Amniotic stem cell (primary cell): ENCODE measurements around the gene E2F3.
"Not testable (repeated sequence)": the region's sequence is repeated elsewhere in the genome, so short reads cannot be mapped to it uniquely, and the experiment has no call there.

Experiments
- DNase-seq: peaks from one replicate; lab custom pipeline; 2025; lab: John Stamatoyannopoulos, UW

The E2F3 gene

GRCh38 chr6:20433929-20434328 is 32.2 kb downstream of the E2F3 start:
- DNase-seq: no peak

- DNase-seq: no peak
Observed at GRCh38 chr6:20434766-20435165, 33.1 kb downstream of the E2F3 start.

GRCh38 chr6:20436719-20437118 is 35.0 kb downstream of the E2F3 start:
- DNase-seq: no peak

DNA sequence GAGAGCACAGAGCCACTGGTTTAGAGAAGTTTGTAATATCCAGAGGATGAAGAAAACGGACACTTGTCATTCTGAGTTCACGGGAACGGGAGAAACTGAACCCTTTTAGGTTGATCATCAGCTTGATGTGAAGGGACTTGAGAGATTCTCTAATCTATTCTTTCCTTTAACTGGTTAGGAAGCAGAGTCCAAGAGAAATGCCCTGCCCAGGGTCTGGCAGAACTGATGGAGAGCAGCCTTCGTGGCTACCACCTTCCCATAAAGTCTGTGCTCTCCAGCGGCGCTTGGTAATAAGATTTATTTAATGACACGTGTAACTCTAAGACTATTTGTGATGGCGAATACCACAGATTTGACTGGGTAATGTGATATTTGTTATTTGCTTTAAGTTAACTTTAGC is 36.0 kb downstream of the E2F3 start:
- DNase-seq: no peak

GRCh38 chr6:20438462-20439070 is 36.9 kb downstream of the E2F3 start:
- DNase-seq: no peak

DNA sequence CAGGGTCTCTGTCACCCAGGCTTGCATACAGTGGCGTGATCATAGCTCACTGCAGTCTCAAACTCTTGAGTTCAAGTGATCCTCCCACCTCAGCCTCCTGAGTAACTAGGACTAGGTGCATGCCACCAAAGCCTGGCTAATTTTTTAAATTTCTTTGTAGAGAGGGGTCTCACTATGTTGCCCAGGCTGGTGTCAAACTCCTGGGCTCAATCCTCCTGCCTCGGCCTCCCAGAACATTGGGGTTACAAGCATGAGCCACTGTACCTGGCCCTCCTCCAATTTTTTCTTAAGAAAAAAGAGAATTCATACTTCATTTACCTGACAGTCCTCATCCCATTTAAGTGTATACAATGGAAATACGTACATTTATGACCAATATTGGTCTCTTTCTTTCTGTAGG is 37.9 kb downstream of the E2F3 start:
- no peak for DNase-seq

DNA sequence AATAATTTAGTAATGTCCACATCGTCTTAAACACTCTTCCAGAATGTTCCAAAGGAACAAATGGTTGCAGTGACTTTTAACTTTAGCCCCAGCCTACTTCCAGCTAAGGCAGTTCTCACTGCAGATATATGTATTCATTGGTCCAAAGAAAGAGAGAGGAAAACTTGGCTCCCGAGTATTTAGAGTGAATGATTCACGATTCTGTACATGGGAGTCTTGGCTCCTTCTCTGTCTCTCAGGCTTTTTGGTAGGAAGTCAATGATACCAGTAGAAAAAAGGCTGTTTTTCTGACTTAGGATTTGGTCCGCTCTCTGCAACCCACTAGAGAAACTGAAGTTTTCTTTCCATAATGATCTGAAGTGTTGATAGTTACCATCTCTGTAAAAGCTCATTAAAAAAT is 38.6 kb downstream of the E2F3 start:
- no peak for DNase-seq

DNA sequence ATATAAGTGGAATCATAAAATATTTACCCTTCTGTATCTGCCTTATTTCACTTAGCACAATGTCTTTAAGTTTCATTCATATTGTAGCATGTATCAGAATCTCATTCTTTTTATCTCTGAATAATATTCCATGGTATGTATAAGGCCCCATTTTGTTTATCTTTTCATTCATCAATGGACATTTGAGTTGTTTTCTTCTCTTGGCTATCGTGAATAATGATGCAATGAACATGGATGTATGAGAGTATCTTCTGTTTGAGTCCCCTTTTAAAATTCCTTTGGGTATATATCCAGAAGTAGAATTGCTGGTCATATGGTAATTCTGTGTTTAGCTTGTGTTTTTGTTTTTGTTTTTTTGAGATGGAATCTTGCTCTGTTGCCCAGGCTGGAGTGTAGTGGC is 39.6 kb downstream of the E2F3 start:
- no peak for DNase-seq

GRCh38 chr6:20441921-20442320 is 40.2 kb downstream of the E2F3 start:
- no peak for DNase-seq

- DNase-seq: no peak
Observed at GRCh38 chr6:20444786-20445271, 43.1 kb downstream of the E2F3 start.

DNA sequence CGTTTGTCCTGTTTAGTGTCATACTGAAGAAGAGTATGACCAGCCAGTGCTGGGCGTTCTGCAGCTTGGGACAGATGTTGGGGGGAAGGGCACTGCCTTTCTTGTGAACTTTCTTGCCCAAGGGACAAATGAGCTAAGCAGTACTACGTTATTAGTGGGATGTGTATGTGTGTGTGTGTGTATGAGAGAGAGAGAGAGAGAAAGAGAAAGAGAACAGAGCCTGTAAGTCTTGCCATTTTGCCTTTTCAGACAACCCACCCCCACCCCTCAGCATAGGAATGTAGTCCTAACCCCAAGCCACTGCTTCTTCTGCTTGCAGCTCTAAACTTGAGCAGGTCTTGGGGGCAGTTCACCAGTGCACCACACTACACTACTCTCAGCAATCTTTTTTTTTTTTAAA is 45.5 kb downstream of the E2F3 start:
- DNase-seq: no peak

- no peak for DNase-seq
Observed at GRCh38 chr6:20447581-20448132, 46.0 kb downstream of the E2F3 start.

DNA sequence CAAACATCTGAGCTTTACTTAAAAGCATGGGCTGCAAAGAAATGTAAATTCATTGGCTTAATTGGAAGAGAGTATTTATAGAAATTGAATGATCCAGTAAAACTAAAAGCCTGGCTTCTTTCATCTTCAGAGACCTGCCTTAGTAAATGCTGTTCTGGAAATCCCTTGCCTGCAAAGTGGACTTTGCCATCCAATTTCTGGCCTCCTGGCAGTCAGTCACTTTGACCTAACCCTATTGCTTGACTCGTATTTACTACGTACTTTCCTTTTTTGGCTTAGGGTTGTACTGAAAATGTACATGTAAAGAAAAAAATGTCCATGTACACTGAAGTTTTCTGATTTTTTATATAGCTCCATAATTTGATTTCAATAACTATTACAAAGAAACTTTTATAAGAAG is 47.1 kb downstream of the E2F3 start:
- no peak for DNase-seq

DNA sequence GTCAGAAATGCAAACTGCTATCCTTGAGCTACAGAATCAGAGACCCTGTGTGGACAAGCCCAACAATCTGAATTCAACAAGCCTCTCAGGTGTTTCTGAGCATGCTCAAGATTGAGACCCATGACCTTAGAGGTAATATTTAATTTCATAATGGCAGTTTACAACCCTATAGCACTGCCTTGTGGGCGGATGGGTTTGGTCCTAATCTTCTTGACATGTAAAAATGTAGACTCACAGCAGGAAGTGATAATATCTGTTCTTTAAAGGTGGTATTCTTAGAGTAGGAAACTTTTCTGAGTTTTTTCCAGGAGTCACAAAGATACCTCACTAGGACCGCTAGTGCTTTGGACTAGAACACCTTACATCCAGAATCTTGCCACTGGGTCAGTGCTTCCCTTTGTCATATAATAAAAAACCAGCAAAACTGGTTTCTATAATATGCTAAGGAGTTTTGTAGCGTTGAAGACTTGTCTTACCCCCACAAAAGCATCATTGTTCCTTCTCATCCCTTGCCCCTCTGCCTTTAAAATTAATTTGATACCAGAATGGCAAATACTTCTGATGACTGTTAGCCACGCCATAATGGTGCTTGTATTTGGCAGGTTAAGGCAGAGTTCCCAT is 52.6 kb downstream of the E2F3 start:
- no peak for DNase-seq

GRCh38 chr6:20455251-20455940 is 53.7 kb downstream of the E2F3 start:
- no peak for DNase-seq

- DNase-seq: no peak
Observed at GRCh38 chr6:20458027-20458894, 56.6 kb downstream of the E2F3 start.

GRCh38 chr6:20459682-20460081 is 58.0 kb downstream of the E2F3 start:
- DNase-seq: no peak

DNA sequence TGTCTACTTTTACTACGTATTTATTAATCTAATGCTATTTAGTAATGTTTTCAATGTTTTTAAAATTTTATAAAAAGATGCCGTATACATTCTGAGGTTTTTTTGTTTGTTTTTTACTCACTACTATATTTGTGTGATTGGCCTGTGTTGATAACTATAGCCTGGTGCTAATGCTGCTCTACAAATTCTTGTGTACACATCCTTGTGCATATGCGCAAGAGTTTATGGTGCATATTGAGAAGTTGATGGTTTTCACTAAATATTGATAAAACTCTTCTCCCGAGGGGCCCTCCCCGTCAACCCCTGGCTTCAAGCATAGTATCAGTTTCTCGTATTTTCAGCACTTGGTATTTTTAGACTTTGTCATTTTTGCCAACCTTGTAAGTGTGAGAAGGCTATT is 59.9 kb downstream of the E2F3 start:
- no peak for DNase-seq

DNA sequence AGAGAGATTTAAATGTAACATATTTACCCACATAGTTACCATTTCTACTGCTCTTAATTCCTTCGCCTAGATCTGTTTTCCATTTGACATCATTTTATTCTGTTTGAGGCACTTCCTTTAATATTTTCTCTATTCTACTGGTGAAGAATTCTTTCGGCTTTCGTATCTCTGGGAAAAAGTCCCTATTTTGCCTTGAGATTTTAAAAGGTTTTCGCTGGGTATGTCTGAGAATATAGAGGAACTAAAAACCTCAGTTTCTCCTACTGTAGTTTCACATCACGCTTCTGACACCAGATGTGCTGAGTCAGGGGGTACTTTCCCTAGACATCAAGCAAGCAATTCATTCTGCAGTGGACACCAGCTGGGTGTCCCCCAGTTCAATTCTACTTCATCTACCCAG is 61.7 kb downstream of the E2F3 start:
- DNase-seq: no peak

- DNase-seq: no peak
Observed at GRCh38 chr6:20464041-20464440, 62.4 kb downstream of the E2F3 start.

DNA sequence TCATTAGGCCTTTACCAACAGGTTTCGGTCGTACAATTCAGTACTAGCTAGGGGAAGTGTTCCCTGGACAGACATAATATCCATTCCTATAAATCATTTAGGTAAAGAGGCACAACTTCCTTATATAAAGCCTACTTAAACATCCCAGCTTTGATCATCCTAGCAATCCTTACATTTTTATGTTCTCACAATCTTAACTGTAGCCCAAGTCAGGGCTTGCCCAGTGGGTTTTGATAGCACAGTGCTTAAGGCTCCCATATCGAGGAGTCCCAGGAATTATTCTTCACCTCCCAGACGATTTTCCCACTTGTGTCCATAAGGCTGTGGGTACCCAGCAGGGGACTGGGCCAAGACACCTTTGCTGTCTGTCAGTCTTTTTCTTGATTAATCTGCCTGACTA is 63.2 kb downstream of the E2F3 start:
- no peak for DNase-seq

DNA sequence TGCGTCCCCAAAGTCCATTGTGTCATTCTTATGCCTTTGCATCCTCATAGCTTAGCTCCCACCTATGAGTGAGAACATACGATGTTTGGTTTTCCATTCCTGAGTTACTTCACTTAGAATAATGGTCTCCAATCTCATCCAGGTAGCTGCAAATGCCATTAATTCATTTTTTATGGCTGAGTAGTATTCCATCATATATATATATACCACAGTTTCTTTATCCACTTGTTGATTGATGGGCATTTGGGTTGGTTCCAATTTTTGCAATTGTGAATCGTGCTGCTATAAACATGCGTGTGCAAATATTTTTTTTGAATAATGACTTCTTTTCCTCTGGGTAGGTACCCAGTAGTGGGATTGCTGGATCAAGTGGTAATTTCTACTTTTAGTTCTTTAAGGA is 63.9 kb downstream of the E2F3 start:
- DNase-seq: not testable (repeated sequence)
